ENCODE data around the gene SLC31A2. TPM values are rescaled to one million over a fixed set of nuclear protein-coding genes. Genes with fewer than 3 reads are reported as not detected.
"Not testable (repeated sequence)": the region's sequence is repeated elsewhere in the genome, so short reads cannot be mapped to it uniquely, and the experiment has no call there.

Gene SLC31A2
- 17.0 TPM for total RNA-seq

- DNase-seq: peak; percentile 38
Measured at GRCh38 chr9:113150670-113151611, at the start of gene SLC31A2. Gene SLC31A2 (plus strand): TSS chr9:113151007. CDS start chr9:113151075, 68 bp downstream.

GRCh38 chr9:113105345-113105744 lies 45.5 kb upstream of the SLC31A2 start:
- DNase-seq: not testable (repeated sequence)

- DNase-seq: not testable (repeated sequence)
Measured at GRCh38 chr9:113111065-113111951, 39.5 kb upstream of the SLC31A2 start.

- not testable (repeated sequence) for DNase-seq
Measured at GRCh38 chr9:113112706-113113510, 37.9 kb upstream of the SLC31A2 start.

- DNase-seq: not testable (repeated sequence)
Measured at GRCh38 chr9:113118829-113119228, 32.0 kb upstream of the SLC31A2 start.

- DNase-seq: no peak
Measured at GRCh38 chr9:113125386-113126035, 25.3 kb upstream of the SLC31A2 start.

GRCh38 chr9:113129466-113129865 lies 21.3 kb upstream of the SLC31A2 start:
- DNase-seq: no peak

GRCh38 chr9:113129884-113130283 lies 20.9 kb upstream of the SLC31A2 start:
- no peak for DNase-seq

- no peak for DNase-seq
Measured at GRCh38 chr9:113131689-113132151, 19.1 kb upstream of the SLC31A2 start.

- DNase-seq: no peak
Measured at GRCh38 chr9:113137196-113138168, 13.3 kb upstream of the SLC31A2 start.

- DNase-seq: no peak
Measured at GRCh38 chr9:113138760-113139159, 12.0 kb upstream of the SLC31A2 start.

GRCh38 chr9:113139225-113139829 lies 11.5 kb upstream of the SLC31A2 start:
- no peak for DNase-seq

GRCh38 chr9:113139953-113140352 lies 10.9 kb upstream of the SLC31A2 start:
- no peak for DNase-seq

GRCh38 chr9:113140896-113141295 lies 9.9 kb upstream of the SLC31A2 start:
- not testable (repeated sequence) for DNase-seq

GRCh38 chr9:113143432-113144227 lies 7.2 kb upstream of the SLC31A2 start:
- DNase-seq: no peak

- no peak for DNase-seq
Measured at GRCh38 chr9:113148372-113148705, 2.5 kb upstream of the SLC31A2 start.

- no peak for DNase-seq
Measured at GRCh38 chr9:113148781-113149510, 1.9 kb upstream of the SLC31A2 start.

- DNase-seq: not testable (repeated sequence)
Measured at GRCh38 chr9:113149561-113149960, 1.2 kb upstream of the SLC31A2 start.

All from skin of body (tissue), 2 donors.